SK-N-SH treated with all-trans-retinoic acid at 6 μM for 48 hours (cell line): Measurements from ENCODE around the gene XPR1.

Source experiments
- CREB5 ChIP-seq: fragments of 250-450 bp; sonication (Bioruptor Pico); IDR thresholded peaks from 2 replicates; pipeline ENCODE4 v1.5.1; 2020; ENCODE audit warnings: low read depth, mild to moderate bottlenecking, moderate library complexity
- CSDC2 ChIP-seq: fragments of 250-450 bp; sonication (Bioruptor Pico); IDR thresholded peaks from 2 replicates; pipeline ENCODE4 v1.5.0; 2020; ENCODE audit warnings: mild to moderate bottlenecking, moderate library complexity
- ESRRG ChIP-seq: fragments of 250-450 bp; sonication (Bioruptor Pico); IDR thresholded peaks from 2 replicates; pipeline ENCODE4 v1.6.1; 2021; ENCODE audit warnings: mild to moderate bottlenecking
- RARB ChIP-seq: fragments of 250-450 bp; sonication (Bioruptor Pico); IDR thresholded peaks from 2 replicates; pipeline ENCODE4 v1.8.0; 2021; ENCODE audit warnings: mild to moderate bottlenecking, moderate library complexity
- TCF4 ChIP-seq: fragments of 250-450 bp; sonication (Bioruptor Pico); IDR thresholded peaks from 2 replicates; pipeline ENCODE4 v1.8.0; 2021; ENCODE audit warnings: mild to moderate bottlenecking, moderate library complexity, borderline replicate concordance
- TOX ChIP-seq: fragments of 250-450 bp; sonication (Bioruptor Pico); IDR thresholded peaks from 2 replicates; pipeline ENCODE4 v1.8.0; 2021; ENCODE audit warnings: mild to moderate bottlenecking, moderate library complexity, borderline replicate concordance
- ZC3H10 ChIP-seq: fragments of 250-450 bp; sonication (Bioruptor Pico); IDR thresholded peaks from 2 replicates; pipeline ENCODE4 v1.5.1; 2021; ENCODE audit warnings: mild to moderate bottlenecking, moderate library complexity
- ZFP30 ChIP-seq: fragments of 450-650 bp; formaldehyde crosslinking; IDR thresholded peaks from 2 replicates; pipeline ENCODE4 v1.5.0; 2022; ENCODE audit warnings: mild to moderate bottlenecking, moderate library complexity
- ZNF8 ChIP-seq: fragments of 450-650 bp; formaldehyde crosslinking; IDR thresholded peaks from 2 replicates; pipeline ENCODE4 v1.5.0; 2020; ENCODE audit warnings: mild to moderate bottlenecking, moderate library complexity
- TF ChIP-seq, protein P1 (sequence below): fragments of 250-450 bp; sonication (Bioruptor Pico); IDR thresholded peaks from 2 replicates; pipeline ENCODE4 v1.8.0; 2021; ENCODE audit warnings: low read depth, mild to moderate bottlenecking, moderate library complexity, borderline replicate concordance
- TF ChIP-seq, protein P2 (sequence below): fragments of 250-450 bp; sonication (Bioruptor Pico); IDR thresholded peaks from 2 replicates; pipeline ENCODE4 v1.8.0; 2020; ENCODE audit warnings: mild to moderate bottlenecking, moderate library complexity, borderline replicate concordance

DNA sequence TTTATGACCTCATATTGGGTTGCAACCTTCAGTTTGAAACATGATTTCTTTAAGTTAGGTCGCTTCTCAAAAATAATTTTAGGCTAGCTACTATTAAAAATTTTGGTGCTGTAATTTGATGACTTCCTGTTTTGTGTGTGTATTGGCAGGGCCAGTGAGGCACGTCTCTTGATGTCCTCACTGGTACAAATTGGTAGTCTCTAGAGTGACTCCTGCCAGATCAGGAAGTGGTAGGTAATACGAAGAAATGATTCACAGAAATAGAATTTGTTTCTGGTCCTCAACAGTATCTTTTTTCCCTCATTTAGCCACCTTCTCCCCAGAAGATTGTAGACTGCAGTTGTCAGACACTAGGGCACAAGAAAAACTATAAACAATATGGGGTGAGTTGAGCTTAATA, 160.0 kb downstream of the XPR1 start:
- TF ChIP-seq ESRRG (CRISPR knock-in tag) (no peak), ZNF8 (no peak), TOX (CRISPR knock-in tag) (no peak), RARB (CRISPR knock-in tag) (no peak), ZFP30 (no peak), CREB5 (CRISPR knock-in tag) (no peak), ZC3H10 (CRISPR knock-in tag) (no peak), TCF4 (CRISPR knock-in tag) (no peak), CSDC2 (no peak)
- TF ChIP-seq, protein P1, sequence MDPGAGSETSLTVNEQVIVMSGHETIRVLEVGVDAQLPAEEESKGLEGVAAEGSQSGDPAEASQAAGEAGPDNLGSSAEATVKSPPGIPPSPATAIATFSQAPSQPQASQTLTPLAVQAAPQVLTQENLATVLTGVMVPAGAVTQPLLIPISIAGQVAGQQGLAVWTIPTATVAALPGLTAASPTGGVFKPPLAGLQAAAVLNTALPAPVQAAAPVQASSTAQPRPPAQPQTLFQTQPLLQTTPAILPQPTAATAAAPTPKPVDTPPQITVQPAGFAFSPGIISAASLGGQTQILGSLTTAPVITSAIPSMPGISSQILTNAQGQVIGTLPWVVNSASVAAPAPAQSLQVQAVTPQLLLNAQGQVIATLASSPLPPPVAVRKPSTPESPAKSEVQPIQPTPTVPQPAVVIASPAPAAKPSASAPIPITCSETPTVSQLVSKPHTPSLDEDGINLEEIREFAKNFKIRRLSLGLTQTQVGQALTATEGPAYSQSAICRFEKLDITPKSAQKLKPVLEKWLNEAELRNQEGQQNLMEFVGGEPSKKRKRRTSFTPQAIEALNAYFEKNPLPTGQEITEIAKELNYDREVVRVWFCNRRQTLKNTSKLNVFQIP = no peak
- TF ChIP-seq, protein P2, sequence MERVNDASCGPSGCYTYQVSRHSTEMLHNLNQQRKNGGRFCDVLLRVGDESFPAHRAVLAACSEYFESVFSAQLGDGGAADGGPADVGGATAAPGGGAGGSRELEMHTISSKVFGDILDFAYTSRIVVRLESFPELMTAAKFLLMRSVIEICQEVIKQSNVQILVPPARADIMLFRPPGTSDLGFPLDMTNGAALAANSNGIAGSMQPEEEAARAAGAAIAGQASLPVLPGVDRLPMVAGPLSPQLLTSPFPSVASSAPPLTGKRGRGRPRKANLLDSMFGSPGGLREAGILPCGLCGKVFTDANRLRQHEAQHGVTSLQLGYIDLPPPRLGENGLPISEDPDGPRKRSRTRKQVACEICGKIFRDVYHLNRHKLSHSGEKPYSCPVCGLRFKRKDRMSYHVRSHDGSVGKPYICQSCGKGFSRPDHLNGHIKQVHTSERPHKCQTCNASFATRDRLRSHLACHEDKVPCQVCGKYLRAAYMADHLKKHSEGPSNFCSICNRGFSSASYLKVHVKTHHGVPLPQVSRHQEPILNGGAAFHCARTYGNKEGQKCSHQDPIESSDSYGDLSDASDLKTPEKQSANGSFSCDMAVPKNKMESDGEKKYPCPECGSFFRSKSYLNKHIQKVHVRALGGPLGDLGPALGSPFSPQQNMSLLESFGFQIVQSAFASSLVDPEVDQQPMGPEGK = no peak
